HCT116 (cell line): Measurements from ENCODE around the gene TNFSF10. TPM values are rescaled to one million over a fixed set of nuclear protein-coding genes. Genes with fewer than 3 reads are reported as not detected.
A peak's percentile ranks its signal among the peaks of the same experiment; 100 is the strongest.

Experiments
- ATAC-seq: fragments of 200-7000 bp; cut with Tn5 transposase; 2 replicates; pipeline ENCODE4 v1.9.1; 2020; ENCODE audit warnings: mild to moderate bottlenecking, moderate library complexity
- BruUV-seq: library from RNA; stranded (reverse); fragments of 400-500 nt; replicated peaks from 2 replicates; lab custom pipeline; 2021; lab: Mats Ljungman, UMichigan
- CTCF ChIA-PET: fragments of 300-600 bp; sonication (Branson Sonifier 250); formaldehyde crosslinking; loops from one replicate; lab custom pipeline; 2021; ENCODE audit warnings: antibody characterized with exemption; lab: Charles Lee
- POLR2A ChIA-PET: fragments of 300-600, 350-600 bp; sonication (Branson Sonifier 250); formaldehyde crosslinking; loops from one replicate; lab custom pipeline; 2021; ENCODE audit warnings: antibody characterized with exemption; lab: Charles Lee
- RAD21 ChIA-PET, 2 experiments: fragments of 300-600 bp; sonication (Branson Sonifier 250); formaldehyde crosslinking; loops; one replicate each; lab custom pipeline; 2023; ENCODE audit warnings: low total read pairs in 2 of 2; ENCODE audit not compliant: uncharacterized antibody in 2 of 2, unreplicated experiment in 2 of 2, low non-redundant PET in 1 of 2; lab: Charles Lee
- DNase-seq: peaks from one replicate; pipeline ENCODE4 v3.0.0-alpha.2; 2010; ENCODE audit warnings: low read depth, low spot score
- H2AFZ ChIP-seq: fragments of 200-600 bp; shearing (Covaris generic), sonication (generic); 2 replicates; pipeline ENCODE4 v1.6.1; 2017; ENCODE audit warnings: low read depth, mixed run types, mixed read lengths, antibody characterized with exemption, low read length; ENCODE audit not compliant: poor library complexity, severe bottlenecking
- H3K27ac ChIP-seq: 2 replicates; pipeline ENCODE4 v1.5.1; 2012; ENCODE audit warnings: low read depth, low read length
- H3K27me3 ChIP-seq: fragments of 200-600 bp; sonication (generic); 2 replicates; pipeline ENCODE4 v1.6.1; 2016; ENCODE audit warnings: mixed run types, low read length, mixed read lengths; ENCODE audit not compliant: insufficient read depth
- H3K36me3 ChIP-seq, 2 experiments: fragments of 200-500 bp in 1 of 2; fragments of 200-600 bp in 1 of 2; sonication (Bioruptor generic) in 1 of 2; sonication (generic) in 1 of 2; 2 replicates each; pipeline versions ENCODE4 v1.5.1 to v1.6.1; 2014 to 2016; ENCODE audit warnings: low read length in 2 of 2, inconsistent platforms in 1 of 2, mixed read lengths in 1 of 2, mixed run types in 1 of 2; ENCODE audit not compliant: insufficient read depth in 2 of 2, control insufficient read depth in 1 of 2
- H3K4me1 ChIP-seq, 2 experiments: fragments of 200-600 bp in 1 of 2; sonication (generic) in 1 of 2; 2 replicates each; pipeline versions ENCODE4 v1.5.1 to v1.6.1; 2012 to 2017; ENCODE audit warnings: low read length in 2 of 2, inconsistent platforms in 1 of 2, mild to moderate bottlenecking in 1 of 2, mixed read lengths in 1 of 2, mixed run types in 1 of 2, moderate library complexity in 1 of 2; ENCODE audit not compliant: insufficient read depth in 2 of 2, control insufficient read depth in 1 of 2
- H3K4me2 ChIP-seq: fragments of 200-600 bp; sonication (generic); 2 replicates; pipeline ENCODE4 v1.6.1; 2017; ENCODE audit warnings: mixed run types, low read length, mixed read lengths
- H3K4me3 ChIP-seq, 2 experiments: fragments of 200-600 bp in 1 of 2; sonication (generic) in 1 of 2; replicated peaks in 1 of 2; 2 replicates each; pipeline ENCODE4 v1.5.1; 2011 to 2016; ENCODE audit warnings: low read length in 2 of 2, control low read depth in 1 of 2, low read depth in 1 of 2, mild to moderate bottlenecking in 1 of 2, mixed read lengths in 1 of 2, mixed run types in 1 of 2
- H3K79me2 ChIP-seq: fragments of 200-600 bp; sonication (generic); 2 replicates; pipeline ENCODE4 v1.6.1; 2017; ENCODE audit warnings: mild to moderate bottlenecking, mixed run types, low read length, moderate library complexity, mixed read lengths; ENCODE audit not compliant: insufficient read depth
- H3K9ac ChIP-seq: fragments of 200-600 bp; sonication (generic); 2 replicates; pipeline ENCODE4 v1.6.1; 2016; ENCODE audit warnings: low read length, mixed read lengths
- H3K9me2 ChIP-seq: fragments of 200-600 bp; sonication (generic), shearing (Covaris generic); 2 replicates; pipeline ENCODE4 v1.6.1; 2017; ENCODE audit warnings: mixed run types, mild to moderate bottlenecking, moderate library complexity; ENCODE audit not compliant: insufficient read depth
- H3K9me3 ChIP-seq, 2 experiments: fragments of 200-500 bp in 1 of 2; fragments of 200-600 bp in 1 of 2; sonication (Bioruptor generic) in 1 of 2; sonication (generic) in 1 of 2; 2 replicates each; pipeline ENCODE4 v1.6.1; 2014 to 2017; ENCODE audit warnings: low read length in 2 of 2, mixed read lengths in 2 of 2, inconsistent platforms in 1 of 2, low read depth in 1 of 2, mild to moderate bottlenecking in 1 of 2, mixed run types in 1 of 2, moderate library complexity in 1 of 2; ENCODE audit not compliant: control insufficient read depth in 1 of 2, insufficient read depth in 1 of 2
- H4K20me1 ChIP-seq: fragments of 200-600 bp; sonication (generic), shearing (Covaris generic); 2 replicates; pipeline ENCODE4 v1.6.1; 2017; ENCODE audit warnings: mixed run types, mild to moderate bottlenecking, moderate library complexity; ENCODE audit not compliant: insufficient read depth
- CBX3 ChIP-seq: IDR thresholded peaks from 2 replicates; pipeline ENCODE4 v1.6.1; 2012; ENCODE audit warnings: low read depth
- CEBPB ChIP-seq: IDR thresholded peaks from 2 replicates; pipeline ENCODE4 v1.6.1; 2012; ENCODE audit warnings: low read depth
- EGR1 ChIP-seq: IDR thresholded peaks from 2 replicates; pipeline ENCODE4 v1.6.1; 2012; ENCODE audit warnings: low read depth
- EZH2 ChIP-seq: fragments of 200-600 bp; sonication (generic); IDR thresholded peaks from 2 replicates; pipeline ENCODE4 v1.6.1; 2017; ENCODE audit warnings: antibody characterized with exemption, mixed run types
- EZH2phosphoT487 ChIP-seq: fragments of 200-600 bp; IDR thresholded peaks from 2 replicates; pipeline ENCODE4 v1.6.1; 2018; ENCODE audit warnings: antibody characterized with exemption, borderline replicate concordance
- FOSL1 ChIP-seq: IDR thresholded peaks from 2 replicates; pipeline ENCODE4 v1.6.1; 2012; ENCODE audit warnings: low read depth
- JUND ChIP-seq: IDR thresholded peaks from 2 replicates; pipeline ENCODE4 v1.6.1; 2012
- MAX ChIP-seq: IDR thresholded peaks from 2 replicates; pipeline ENCODE4 v1.6.1; 2012
- POLR2A ChIP-seq: IDR thresholded peaks from 2 replicates; pipeline ENCODE4 v1.7.0; 2011; ENCODE audit warnings: borderline replicate concordance; ENCODE audit not compliant: insufficient read depth, insufficient read length; ENCODE audit errors: extremely low read depth
- POLR2AphosphoS5 ChIP-seq: IDR thresholded peaks from 2 replicates; pipeline ENCODE4 v1.6.1; 2011; ENCODE audit warnings: mild to moderate bottlenecking, low read depth, low read length, moderate library complexity
- RAD21 ChIP-seq: IDR thresholded peaks from 2 replicates; pipeline ENCODE4 v1.6.1; 2012; ENCODE audit warnings: low read depth, mild to moderate bottlenecking
- SIN3A ChIP-seq: IDR thresholded peaks from 2 replicates; pipeline ENCODE4 v1.6.1; 2012; ENCODE audit warnings: low read depth
- SP1 ChIP-seq: IDR thresholded peaks from 2 replicates; pipeline ENCODE4 v1.6.1; 2012; ENCODE audit warnings: low read depth
- SRF ChIP-seq: IDR thresholded peaks from 2 replicates; pipeline ENCODE4 v1.6.1; 2012; ENCODE audit warnings: low read depth
- TCF7L2 ChIP-seq: IDR thresholded peaks from 2 replicates; pipeline ENCODE4 v1.7.0; 2011; ENCODE audit warnings: borderline replicate concordance, inconsistent platforms; ENCODE audit not compliant: insufficient read depth, insufficient read length; ENCODE audit errors: extremely low read depth
- YY1 ChIP-seq: IDR thresholded peaks from 2 replicates; pipeline ENCODE4 v1.6.1; 2011; ENCODE audit warnings: low read length, low read depth, moderate library complexity, mild to moderate bottlenecking; ENCODE audit not compliant: insufficient replicate concordance; ENCODE audit errors: extremely low read depth
- ZBTB33 ChIP-seq: IDR thresholded peaks from 2 replicates; pipeline ENCODE4 v1.6.1; 2011; ENCODE audit warnings: mild to moderate bottlenecking, low read length, moderate library complexity; ENCODE audit not compliant: insufficient replicate concordance; ENCODE audit errors: extremely low read depth
- ZFX ChIP-seq: fragments of 450-650 bp; IDR thresholded peaks from 2 replicates; pipeline ENCODE4 v1.6.1; 2017
- ZNF274 ChIP-seq: fragments of 200-500 bp; sonication (Bioruptor generic); IDR thresholded peaks from 2 replicates; pipeline ENCODE4 v1.6.1; 2014; ENCODE audit warnings: mild to moderate bottlenecking, low read depth, low read length, inconsistent platforms
- intact Hi-C: fragments of 100-400 bp; cut with micrococcal nuclease; formaldehyde crosslinking; loops from 2 replicates; pipeline ENCODE4 v1.10.0; 2022
- total RNA-seq: library from RNA; stranded (reverse); gene quantifications from one replicate; pipeline ENCODE4 v1.2.1, GENCODE V29; 2021; ENCODE audit not compliant: unreplicated experiment

The TNFSF10 gene
- total RNA-seq, 1 experiment from 2014 or later = 0.20 TPM

- Histone ChIP-seq H3K79me2 (no peaks in the 10 kb centered on the region), H3K36me3 (no peaks in the 10 kb centered on the region), H3K9me2 (no peaks in the 10 kb centered on the region), H3K4me2 (no peak overlapping the region), H3K9ac (no peak overlapping the region), H3K27me3 (no peaks in the 10 kb centered on the region), H3K27ac (no peak overlapping the region), H3K4me1 (peaks cover 27 to 39% of the 10 kb centered on the region in 2 experiments), H3K4me3 (no peak overlapping the region), H3K9me3 (no peaks in the 10 kb centered on the region), H4K20me1 (no peaks in the 10 kb centered on the region), H2AFZ (no peak overlapping the region)
- POLR2A ChIA-PET = no interaction called here
- no TSS peak for BruUV-seq
- DNase-seq (no peak), ATAC-seq (no peak)
- CTCF ChIA-PET = interaction anchor here (0.6 kb wide), 1 partner anchor 273 kb away, joined by 3 read pairs; no protein-coding TSS in a partner anchor
- RAD21 ChIA-PET = no interaction called here
- intact Hi-C loops = no loop called here
- TF ChIP-seq ZNF274 = no peak
- no peak for TF ChIP-seq EZH2phosphoT487
- no peak for TF ChIP-seq POLR2AphosphoS5
- TF ChIP-seq SIN3A = no peak
- TF ChIP-seq POLR2A = no peak
- TF ChIP-seq SRF = no peak
- no peak for TF ChIP-seq JUND
- no peak for TF ChIP-seq YY1
- no peak for TF ChIP-seq EZH2
- TF ChIP-seq TCF7L2 = no peak
- no peak for TF ChIP-seq CEBPB
These were observed 58.9 kb downstream of the TNFSF10 start for GRCh38 chr3:172464306-172464705.

- H3K9ac ChIP-seq = no peak overlapping the region
- H3K4me3 ChIP-seq = no peak overlapping the region
- H3K27ac ChIP-seq = no peak overlapping the region
- POLR2A ChIA-PET = no interaction called here
- no peaks in the 10 kb centered on the region for H4K20me1 ChIP-seq
- CTCF ChIA-PET = interaction anchor here (0.6 to 1.3 kb wide), 16 partner anchors 9 to 685 kb away, joined by 3 to 18 read pairs (median 4); partner anchors contain the start of gene ECT2
- H3K79me2 ChIP-seq = no peaks in the 10 kb centered on the region
- no peaks in the 10 kb centered on the region for H3K36me3 ChIP-seq
- 0 out of 2 replicates have a peak overlapping the region, but pooled peaks have one; percentile 13 for H3K4me2 ChIP-seq
- no TSS peak for BruUV-seq
- H3K9me2 ChIP-seq = no peaks in the 10 kb centered on the region
- H2AFZ ChIP-seq = peak overlapping the region; percentile 99
- no peaks in the 10 kb centered on the region for H3K9me3 ChIP-seq
- RAD21 ChIA-PET = interaction anchor here in 1 of 2 experiments (1.0 kb wide), 1 partner anchor 15 kb away, joined by 3 read pairs; no protein-coding TSS in a partner anchor
- no peak for DNase-seq
- ATAC-seq = peak; percentile 79
- intact Hi-C loops = no loop called here
- no peaks in the 10 kb centered on the region for H3K27me3 ChIP-seq
- H3K4me1 ChIP-seq = peaks cover 14 to 23% of the 10 kb centered on the region in 2 experiments; a peak in 3 of 4 replicates
- TF ChIP-seq JUND (no peak), CBX3 (0 out of 2 replicates have a peak, but pooled peaks have one; percentile 27), SRF (no peak), SIN3A (0 out of 2 replicates have a peak, but pooled peaks have one; percentile 24), RAD21 (peak; percentile 54), POLR2AphosphoS5 (no peak), MAX (no peak), FOSL1 (no peak), TCF7L2 (no peak), ZFX (no peak), ZBTB33 (no peak), EGR1 (no peak), CEBPB (no peak), SP1 (no peak), POLR2A (no peak)
These were observed 61.6 kb downstream of the TNFSF10 start for GRCh38 chr3:172461530-172462138.
